NCI-H446 (cell line): ENCODE results near the gene TLX2.

Experiments
- DNase-seq, 2 experiments: peaks; one replicate each; lab custom pipeline; 2025; lab: John Stamatoyannopoulos, UW

The TLX2 gene

GRCh38 chr2:74511104-74511989 lies 2.9 kb upstream of the TLX2 start:
- DNase-seq, result no peak

DNA sequence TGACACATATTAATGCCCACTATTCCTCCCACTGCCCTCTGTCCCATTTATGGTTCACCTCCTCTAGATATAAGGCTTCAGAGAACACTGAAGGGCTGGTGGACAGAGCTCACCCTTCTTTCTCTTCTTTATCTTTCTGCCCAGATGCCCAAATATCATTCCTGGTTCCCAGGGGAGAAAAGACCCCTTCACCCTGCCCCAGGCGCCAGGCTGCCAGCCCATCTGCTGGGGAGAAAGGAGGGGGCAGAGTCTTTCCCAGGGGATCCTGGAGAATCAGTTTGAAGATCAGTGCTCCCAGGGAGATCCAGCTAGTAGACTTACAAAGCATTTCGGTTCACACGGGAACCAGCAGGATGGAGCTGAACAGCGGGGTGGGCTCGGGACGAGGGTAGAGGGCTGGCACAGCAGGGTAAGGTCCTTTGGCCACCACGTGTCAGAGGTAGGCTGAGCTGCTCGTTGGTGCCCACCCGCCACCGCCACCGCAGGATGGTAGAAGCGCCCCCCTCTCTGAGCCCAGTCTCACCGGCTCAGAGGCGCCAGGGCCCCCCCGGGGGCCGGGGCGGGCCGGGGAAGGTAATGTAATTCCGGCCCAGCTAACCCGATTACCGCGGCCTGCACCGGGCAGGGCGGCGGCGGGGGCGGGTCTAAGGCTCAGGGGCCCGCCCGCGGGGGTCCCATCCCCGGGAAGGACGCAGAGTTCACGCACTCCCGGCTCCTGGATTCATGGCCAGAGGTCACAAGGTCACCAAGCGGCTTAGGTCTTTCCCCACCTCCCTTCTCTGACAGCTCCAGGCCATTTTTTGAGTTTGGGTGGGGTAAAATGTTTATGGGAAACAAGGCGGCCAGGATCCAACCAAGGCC lies 1.3 kb upstream of the TLX2 start:
- no peak for DNase-seq

DNA sequence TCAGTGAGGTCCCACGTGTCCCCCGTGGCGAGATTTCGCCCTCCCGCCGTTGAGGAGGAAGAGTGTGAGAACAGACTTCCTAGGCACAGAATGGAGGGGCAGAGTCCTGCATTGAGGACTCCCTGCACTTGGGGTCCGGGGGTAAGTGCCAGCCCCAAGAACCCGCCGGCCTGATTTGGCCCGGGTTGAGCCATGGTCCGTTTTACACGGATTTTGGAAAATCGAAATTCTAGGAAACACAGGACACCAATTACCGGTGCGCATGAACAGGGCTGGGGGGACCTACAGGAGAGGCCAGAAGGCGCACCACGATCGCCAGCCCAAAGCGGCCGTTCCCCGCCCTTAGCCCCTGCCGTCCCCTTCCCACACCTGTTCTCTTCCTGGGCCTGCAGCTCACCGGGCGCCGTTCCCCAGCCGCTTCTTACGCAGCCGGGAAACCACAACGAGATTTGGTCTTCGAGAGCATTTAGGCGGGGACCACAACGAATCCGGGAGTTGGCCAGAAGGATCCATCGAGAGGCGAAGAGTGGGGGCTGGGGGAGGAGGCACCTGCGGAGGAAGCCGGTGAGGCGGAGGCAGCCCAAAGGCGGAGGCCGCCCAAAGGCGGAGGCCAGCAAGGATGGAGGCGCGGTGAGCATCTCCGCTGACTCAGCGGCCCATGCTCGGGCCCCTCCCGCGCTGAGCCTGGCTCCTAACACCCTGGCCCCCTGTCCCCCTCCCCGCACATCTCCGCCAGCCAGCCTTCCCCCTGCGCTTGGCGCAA lies 464 bp upstream of the TLX2 start:
- no peak for DNase-seq

GRCh38 chr2:74515271-74515980 lies 1.2 kb downstream of the TLX2 start:
- no peak for DNase-seq

GRCh38 chr2:74515981-74516633 lies 1.9 kb downstream of the TLX2 start:
- DNase-seq, result no peak

DNA sequence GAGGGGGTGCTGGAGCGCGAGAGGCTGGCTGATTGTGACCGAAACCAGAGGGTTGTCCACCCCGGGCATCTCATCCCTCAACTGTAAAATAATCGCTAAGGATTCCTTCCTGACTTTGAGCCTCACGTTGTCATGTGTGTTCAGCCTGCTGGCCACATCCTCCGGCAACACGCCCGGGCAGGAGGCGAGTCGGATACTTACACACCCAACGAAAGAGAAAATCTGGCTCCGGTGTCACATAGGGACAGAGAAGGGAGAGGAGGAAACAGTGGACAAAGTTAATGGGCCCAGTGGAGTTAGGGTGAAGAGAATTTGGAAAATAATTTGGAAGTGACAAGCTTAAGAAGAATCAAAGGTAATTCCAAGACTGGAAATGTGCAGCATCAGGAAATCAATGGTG lies 2.4 kb downstream of the TLX2 start:
- no peak for DNase-seq

- no peak for DNase-seq
These were observed 8.3 kb downstream of the TLX2 start for GRCh38 chr2:74522516-74522915.

DNA sequence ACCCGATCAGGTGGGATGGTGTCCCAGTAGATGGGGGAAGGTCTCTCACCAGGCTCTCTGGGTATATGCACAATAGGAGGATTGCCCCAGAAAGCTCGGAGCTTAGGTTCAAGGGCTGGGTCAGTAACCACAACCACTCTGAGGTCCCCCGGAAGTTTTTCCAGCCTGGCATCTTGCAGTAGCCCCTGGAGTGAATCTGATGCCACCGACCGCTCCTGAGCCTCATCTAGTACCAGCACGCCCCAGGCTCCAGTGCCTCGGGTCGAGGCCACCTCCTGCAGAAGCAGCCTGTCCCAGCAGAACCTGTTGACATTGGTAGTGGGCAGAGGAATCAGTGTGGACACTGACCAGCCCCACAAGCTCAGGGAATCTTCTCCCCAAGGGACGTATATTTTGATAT lies 9.8 kb downstream of the TLX2 start:
- DNase-seq, result no peak

- DNase-seq, result no peak
These were observed 10.9 kb downstream of the TLX2 start for GRCh38 chr2:74524955-74525716.

DNA sequence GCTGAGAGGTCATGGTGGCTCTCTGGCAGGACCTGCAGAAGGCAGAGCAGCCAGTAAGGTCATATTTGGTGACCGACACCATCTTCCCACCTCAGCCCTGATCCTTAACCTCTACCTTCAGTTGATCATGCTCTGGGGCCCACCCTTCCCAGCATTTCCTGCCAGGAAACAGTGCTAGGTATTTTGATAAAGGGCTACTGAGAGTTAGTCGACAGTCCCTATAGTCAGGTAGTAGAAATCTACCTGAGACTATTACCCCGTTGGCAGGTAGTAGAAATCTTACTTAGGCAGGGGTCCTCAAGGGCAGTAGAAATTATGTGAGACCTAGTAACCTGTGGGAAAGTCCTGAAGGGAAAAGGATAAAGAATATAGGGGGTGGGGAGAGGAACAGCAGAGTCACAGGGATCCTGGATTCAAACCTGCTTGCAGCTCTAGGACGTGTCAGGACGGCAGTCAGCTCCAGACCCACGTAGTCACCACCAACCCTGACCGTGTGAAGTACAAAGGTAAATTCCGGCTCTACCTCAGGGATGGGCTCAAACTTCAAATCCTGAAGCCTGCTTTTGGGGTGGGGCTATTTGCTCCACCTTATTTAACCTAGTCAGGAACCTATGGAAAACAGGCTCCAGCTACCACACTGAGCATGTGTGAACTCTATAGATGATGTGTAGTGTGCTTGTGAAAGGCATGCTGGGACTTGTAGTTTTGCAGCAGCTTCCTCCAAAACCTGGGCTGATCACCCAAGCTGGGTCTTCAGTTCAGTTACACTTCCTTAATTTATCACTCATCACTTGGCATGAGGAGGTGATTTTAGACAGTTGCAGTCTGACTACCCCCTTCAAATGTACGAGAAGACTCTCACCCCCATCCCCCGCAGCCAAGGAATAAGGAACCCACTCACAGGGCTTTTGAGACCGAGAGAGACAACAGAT lies 11.7 kb downstream of the TLX2 start, which contains the start of gene DQX1:
Gene DQX1, minus strand, starts transcription at position 515 of the 932 bp plus-strand sequence. Its CDS starts 502 bp downstream, at position 13.
- peak in 1 of 2 experiments; percentile 16 for DNase-seq

DNA sequence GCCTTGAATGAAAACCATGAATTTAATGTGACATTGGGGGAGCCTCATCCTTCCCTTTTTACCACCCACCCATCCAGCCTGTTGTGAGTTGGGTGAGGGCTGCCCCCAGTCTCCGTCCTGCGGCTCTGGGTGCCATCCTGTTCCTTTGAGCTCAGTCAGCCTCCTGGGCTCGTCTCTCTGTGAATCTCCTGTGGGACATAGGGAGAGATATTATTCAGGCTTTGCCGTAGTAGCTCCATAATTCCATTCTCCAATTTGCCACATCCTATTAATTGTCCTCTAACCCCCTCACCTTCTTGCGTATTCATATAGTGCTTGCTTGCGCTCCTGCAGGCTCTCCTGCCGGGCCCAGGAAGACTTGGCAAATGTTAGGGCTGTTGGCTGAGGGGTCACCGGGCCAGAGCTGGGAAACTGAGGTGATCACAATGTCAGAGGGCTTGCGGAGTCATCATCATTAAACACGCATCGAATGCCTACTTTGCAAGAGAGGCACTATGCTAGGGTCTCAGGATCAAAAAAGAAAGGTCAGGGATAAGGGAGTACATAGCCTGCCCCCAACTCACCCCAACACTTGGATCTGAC lies 12.5 kb downstream of the TLX2 start:
- no peak for DNase-seq

DNA sequence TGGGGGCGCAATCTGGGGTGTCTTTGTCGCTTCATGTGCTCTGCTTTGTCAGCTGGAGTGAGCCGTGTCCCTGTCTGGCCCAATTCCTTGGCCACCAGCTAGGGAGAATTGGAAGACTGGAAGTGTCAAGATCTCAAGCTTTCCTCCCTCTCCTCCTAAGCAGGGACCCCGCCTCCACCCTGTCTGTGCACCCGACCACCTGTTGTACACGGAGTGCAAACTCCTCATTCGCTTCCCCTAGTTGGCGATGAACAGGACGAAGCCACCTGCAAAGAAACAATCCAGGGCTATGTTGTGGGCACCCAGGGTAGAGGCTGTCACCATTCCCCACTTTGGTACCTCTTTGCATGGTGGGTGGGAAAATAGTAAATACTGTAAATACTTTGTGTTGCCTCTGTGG lies 13.5 kb downstream of the TLX2 start:
- no peak for DNase-seq

- no peak for DNase-seq
These were observed 14.5 kb downstream of the TLX2 start for GRCh38 chr2:74528600-74529356.

DNA sequence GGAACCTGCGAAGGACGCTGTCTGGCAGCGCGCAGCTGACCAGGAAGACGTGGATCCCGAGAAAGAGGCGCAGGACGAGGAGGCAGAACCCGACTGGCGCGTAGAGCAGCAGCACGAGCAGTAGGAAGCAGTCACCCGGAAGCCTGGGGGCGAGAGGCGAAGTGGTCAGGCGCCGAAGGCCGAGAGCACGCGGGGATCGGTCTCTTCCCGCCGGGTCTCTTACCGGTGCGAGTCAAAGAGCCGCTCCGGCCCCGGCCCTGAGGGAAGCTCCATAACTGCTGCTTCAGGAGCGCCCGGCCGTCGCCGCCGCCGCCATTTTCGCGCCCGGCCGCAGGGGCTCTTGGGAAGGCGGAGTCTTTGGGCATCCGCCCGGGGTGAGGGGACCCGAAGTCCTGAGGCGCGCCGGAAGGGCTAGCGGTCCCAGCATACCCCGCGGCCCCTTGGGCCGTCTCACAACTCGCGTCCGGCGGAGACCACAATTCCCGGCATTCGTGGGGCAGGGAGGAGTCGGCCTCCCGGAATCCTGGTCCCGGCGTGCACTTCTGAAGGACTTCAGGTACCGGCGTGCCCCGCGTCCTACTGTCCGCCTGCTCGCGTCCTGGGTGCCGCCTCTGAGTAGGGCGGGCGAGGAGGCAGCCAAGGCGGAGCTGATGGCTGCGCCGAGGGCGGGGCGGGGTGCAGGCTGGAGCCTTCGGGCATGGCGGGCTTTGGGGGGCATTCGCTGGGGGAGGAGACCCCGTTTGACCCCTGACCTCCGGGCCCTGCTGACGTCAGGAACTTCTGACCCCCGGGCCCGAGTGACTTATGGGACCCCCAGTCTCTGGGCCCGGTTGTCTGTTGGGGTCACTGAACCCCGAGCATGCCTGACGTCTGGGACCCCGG lies 15.3 kb downstream of the TLX2 start, which contains the start of the genes AUP1 and HTRA2:
Gene AUP1, minus strand, starts transcription at position 350 of the 882 bp plus-strand sequence. Its CDS starts 77 bp downstream, at position 273.
Gene HTRA2, plus strand, starts transcription at position 577 of the 882 bp plus-strand sequence. Its CDS starts 74 bp downstream, at position 651.
- DNase-seq, result peak; percentile 95 to 99

GRCh38 chr2:74530239-74531187 lies 16.3 kb downstream of the TLX2 start:
- peak in 1 of 2 experiments; percentile 29 for DNase-seq
